Sigmoid colon (tissue), 7 donors: ENCODE measurements around the gene HELZ2. TPM values are rescaled to one million over a fixed set of nuclear protein-coding genes. Genes with fewer than 3 reads are reported as not detected.
"Not testable (repeated sequence)": the region's sequence is repeated elsewhere in the genome, so short reads cannot be mapped to it uniquely, and the experiment has no call there.

Source experiments
- DNase-seq: peaks from one replicate; pipeline ENCODE4 v3.0.0-alpha.2; 2019
- H3K27ac ChIP-seq, 4 donors: fragments of 200-600 bp; sonication (generic); one replicate each; pipeline ENCODE4 v1.5.1; 2016 to 2019; ENCODE audit warnings: mild to moderate bottlenecking in 1 of 4
- H3K27me3 ChIP-seq, 3 donors: fragments of 200-600 bp; sonication (generic); one replicate each; pipeline ENCODE4 v1.5.1; 2019; ENCODE audit warnings: mild to moderate bottlenecking in 1 of 3
- H3K36me3 ChIP-seq, 4 donors: fragments of 200-600 bp; sonication (generic); one replicate each; pipeline ENCODE4 v1.5.1; 2016 to 2019
- H3K4me1 ChIP-seq, 4 donors: fragments of 200-600 bp; sonication (generic); one replicate each; pipeline ENCODE4 v1.5.1; 2017 to 2019
- H3K4me3 ChIP-seq, 4 donors: fragments of 200-600 bp; sonication (generic); one replicate each; pipeline ENCODE4 v1.5.1; 2017 to 2019; ENCODE audit warnings: mild to moderate bottlenecking in 2 of 4, moderate library complexity in 1 of 4
- H3K9me3 ChIP-seq, 4 donors: fragments of 200-600 bp in 3 of 4; sonication (generic) in 3 of 4; one replicate each; pipeline versions ENCODE4 v1.5.1 to v1.6.1; 2013 to 2019
- EP300 ChIP-seq, 4 donors: sonication (generic); formaldehyde crosslinking; IDR thresholded peaks; one replicate each; pipeline ENCODE4 v1.6.1; 2017; ENCODE audit warnings: antibody characterized with exemption in 4 of 4
- POLR2A ChIP-seq, 2 donors: fragments of 450-650 bp; IDR thresholded peaks; one replicate each; pipeline ENCODE4 v1.6.1; 2016; ENCODE audit warnings: antibody characterized with exemption in 2 of 2, mild to moderate bottlenecking in 2 of 2, moderate library complexity in 2 of 2
- POLR2AphosphoS5 ChIP-seq, 4 donors: sonication (generic); formaldehyde crosslinking; IDR thresholded peaks; one replicate each; pipeline ENCODE4 v1.6.1; 2017; ENCODE audit warnings: antibody characterized with exemption in 4 of 4
- WGBS, 2 donors: extraction: QIAGEN DNeasy Blood & Tissue Kit; methylation state at CpG; one replicate each; pipeline ENCODE4 v1.1.7; 2013; 5-methylcytosine and 5-hydroxymethylcytosine counted together
- intact Hi-C: fragments of 100-400 bp; cut with DNase I; formaldehyde crosslinking; loops from one replicate; pipeline ENCODE4 v1.15.1; 2023
- polyA plus RNA-seq, 3 donors: library from polyadenylated mRNA; stranded (reverse); fragments of 200-250 nt; gene quantifications; one replicate each; pipeline ENCODE4 v1.2.3, GENCODE V29; 2013
- total RNA-seq, 4 donors: library from RNA; depleted of rRNA; stranded (reverse); fragments of >200 nt; gene quantifications; one replicate each; pipeline ENCODE4 v1.1.0, GENCODE V29; 2016
- TF ChIP-seq, protein P1 (sequence below), 4 experiments: fragments of 450-650 bp in 3 of 4; fragments of 200-600 bp in 1 of 4; IDR thresholded peaks; one replicate each; pipeline ENCODE4 v1.5.1; 2016 to 2019; ENCODE audit warnings: antibody characterized with exemption in 4 of 4, mild to moderate bottlenecking in 3 of 4, moderate library complexity in 2 of 4
- donor health status: healthy with polysubstance abuse.
- donor health status: Bipolar disorder and iron deficiency.
- donor health status: healthy.

HELZ2 gene
- total and polyA plus RNA-seq, 7 donors: 1.2 to 48.1 (median 13.6) TPM

DNA sequence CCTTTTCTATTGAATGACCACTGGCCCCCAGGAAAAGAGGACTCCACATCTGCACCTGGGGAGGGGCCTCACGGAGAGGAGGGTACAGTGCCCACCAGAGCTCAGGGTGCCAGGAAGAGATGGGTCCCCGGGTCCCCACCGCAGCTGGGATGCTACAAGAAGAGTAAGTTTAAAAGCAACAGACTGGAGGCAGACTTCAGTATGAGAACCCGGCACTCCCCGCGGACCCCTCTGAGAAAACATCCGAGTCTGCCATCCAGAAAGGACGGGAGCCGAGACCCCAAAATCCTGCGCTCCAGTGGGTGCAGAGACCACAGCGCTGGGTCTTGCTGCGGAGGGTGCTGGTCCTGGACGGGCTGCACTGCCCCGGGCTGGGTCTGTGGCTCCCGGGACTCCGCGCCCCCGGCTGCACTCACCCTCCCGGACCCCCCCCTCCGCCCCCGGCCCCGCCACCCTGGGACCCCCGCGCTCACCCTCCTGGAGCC is 350 bp downstream of the HELZ2 start:
- intact Hi-C loops: loop anchor here (1.0 to 5.0 kb wide), 3 partner anchors 35 to 79 kb away; partner anchors contain the start of genes GMEB2 and STMN3
- peak overlapping the region; percentile 78 to 87 (median 81) for H3K27ac ChIP-seq

DNA sequence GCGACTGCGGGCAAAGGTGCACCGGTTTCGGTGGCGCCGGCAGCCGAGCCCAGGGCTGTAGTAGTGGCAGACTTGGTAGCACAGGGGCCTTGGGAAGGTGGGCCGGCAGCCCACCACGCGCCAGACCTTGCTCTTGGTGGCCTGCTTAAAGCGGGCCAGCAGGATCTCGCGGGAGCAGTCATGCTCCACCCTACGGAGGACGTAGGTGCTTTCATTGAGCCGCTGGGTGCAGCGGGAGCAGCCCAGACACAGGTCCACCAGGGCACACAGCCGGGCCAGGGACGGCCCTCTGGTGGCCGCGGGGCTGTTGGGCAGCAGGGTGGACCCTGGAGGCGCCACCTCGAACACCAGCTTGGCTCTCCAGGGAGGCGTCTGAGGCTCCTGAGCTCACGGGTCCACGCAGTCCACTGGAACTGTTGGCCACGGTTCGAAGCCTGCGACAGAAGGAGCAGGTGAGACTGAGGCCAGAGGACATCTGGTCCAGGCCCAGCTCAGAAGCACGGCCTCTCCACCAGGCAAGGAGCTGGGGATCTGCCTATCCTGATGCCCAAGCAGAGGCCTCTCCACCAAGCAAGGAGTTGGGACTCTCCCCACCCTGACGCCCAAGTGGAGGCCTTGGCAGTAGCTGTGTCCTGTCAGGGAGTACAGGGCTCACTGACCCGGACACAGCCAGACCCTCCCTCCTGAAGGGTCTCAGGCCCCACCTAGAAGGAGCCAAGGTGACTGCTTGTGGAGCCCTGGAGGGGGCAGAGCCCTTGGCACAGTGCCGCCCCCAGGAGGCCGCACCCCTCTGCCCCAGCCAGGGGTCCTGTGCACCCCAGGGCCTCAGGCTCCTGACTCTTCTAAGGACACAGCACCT is 1.0 kb downstream of the HELZ2 start:
- intact Hi-C loops: loop anchor here (1.0 to 5.0 kb wide), 2 partner anchors 35 to 79 kb away; partner anchors contain the start of gene STMN3

More for the DNA sequence above, 350 bp downstream of the HELZ2 start:
- peaks cover 0 to 10% (median 0%) of the 10 kb centered on the region in 4 donors for H3K36me3 ChIP-seq
- DNase-seq: no peak
- no peaks in the 10 kb centered on the region for H3K27me3 ChIP-seq
- H3K9me3 ChIP-seq: no peaks in the 10 kb centered on the region
- WGBS, 2 donors: 1 to 2% methylated on average over 24 of the region's 24 CpGs
- H3K4me1 ChIP-seq: peaks cover 0 to 29% (median 27%) of the 10 kb centered on the region in 4 donors
- TF ChIP-seq EP300 (IDR thresholded peaks at IDR 0.05) (no peak), POLR2A (IDR thresholded peaks at IDR 0.05) (no peak)
- peak overlapping the region; percentile 88 to 97 (median 92) for H3K4me3 ChIP-seq

DNA sequence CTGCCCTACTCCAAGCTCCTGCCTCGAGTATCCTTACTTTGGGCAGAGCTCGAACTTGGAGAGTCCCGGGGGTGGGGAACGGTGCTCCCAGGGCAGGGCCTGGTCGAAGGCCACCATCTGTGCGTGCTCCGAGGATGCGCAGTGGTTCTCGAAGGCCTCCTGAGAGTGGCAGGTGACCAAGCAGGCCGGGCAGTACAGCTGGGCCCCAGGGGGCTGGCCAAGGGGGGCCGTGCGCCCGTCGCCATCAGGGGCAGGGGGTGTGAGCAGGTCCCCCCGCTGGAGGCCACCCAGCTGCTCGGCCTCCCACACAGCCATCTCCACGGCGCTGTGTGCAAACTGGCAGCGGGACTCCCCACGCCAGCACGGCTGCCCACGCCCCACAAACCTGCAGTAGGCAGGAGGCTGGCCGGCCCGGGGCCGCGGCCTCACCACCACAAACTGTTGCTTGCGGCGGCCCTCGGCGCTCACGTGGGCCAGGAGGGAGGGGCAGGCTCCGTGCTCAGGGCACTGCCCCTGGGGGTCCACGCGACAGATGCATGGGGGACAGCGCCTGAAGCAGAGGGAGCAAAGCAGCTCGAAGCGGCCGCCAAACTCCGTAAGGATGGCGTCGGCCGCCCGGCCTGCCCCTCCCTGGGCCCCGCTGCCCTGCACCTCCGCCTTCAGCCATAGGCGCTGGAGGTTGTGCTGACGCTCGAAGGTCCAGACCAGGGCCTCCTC is 1.8 kb downstream of the HELZ2 start:
- H3K36me3 ChIP-seq: peaks cover 0 to 10% (median 0%) of the 10 kb centered on the region in 4 donors
- no peak overlapping the region for H3K27ac ChIP-seq
- intact Hi-C loops: loop anchor here (5.0 kb wide), 1 partner anchor 80 kb away; the partner anchor contains the start of gene STMN3
- H3K4me1 ChIP-seq: peaks cover 0 to 28% (median 23%) of the 10 kb centered on the region in 4 donors
- TF ChIP-seq POLR2AphosphoS5 (IDR thresholded peaks at IDR 0.05): no peak
- H3K9me3 ChIP-seq: no peaks in the 10 kb centered on the region
- no peak for DNase-seq
- no peaks in the 10 kb centered on the region for H3K27me3 ChIP-seq
- H3K4me3 ChIP-seq: no peak overlapping the region
- 91 to 96% methylated on average over 48 of the region's 48 CpGs for WGBS, 2 donors

More for the DNA sequence above, 1.0 kb downstream of the HELZ2 start:
- Histone ChIP-seq H3K27ac (peak overlapping the region; percentile 78 to 87 (median 81)), H3K36me3 (peaks cover 0 to 10% (median 0%) of the 10 kb centered on the region in 4 donors), H3K4me1 (peaks cover 0 to 29% (median 27%) of the 10 kb centered on the region in 4 donors), H3K27me3 (no peaks in the 10 kb centered on the region), H3K9me3 (no peaks in the 10 kb centered on the region), H3K4me3 (peak overlapping the region; percentile 88 to 97 (median 92))
- DNase-seq: no peak
- TF ChIP-seq, protein P1, sequence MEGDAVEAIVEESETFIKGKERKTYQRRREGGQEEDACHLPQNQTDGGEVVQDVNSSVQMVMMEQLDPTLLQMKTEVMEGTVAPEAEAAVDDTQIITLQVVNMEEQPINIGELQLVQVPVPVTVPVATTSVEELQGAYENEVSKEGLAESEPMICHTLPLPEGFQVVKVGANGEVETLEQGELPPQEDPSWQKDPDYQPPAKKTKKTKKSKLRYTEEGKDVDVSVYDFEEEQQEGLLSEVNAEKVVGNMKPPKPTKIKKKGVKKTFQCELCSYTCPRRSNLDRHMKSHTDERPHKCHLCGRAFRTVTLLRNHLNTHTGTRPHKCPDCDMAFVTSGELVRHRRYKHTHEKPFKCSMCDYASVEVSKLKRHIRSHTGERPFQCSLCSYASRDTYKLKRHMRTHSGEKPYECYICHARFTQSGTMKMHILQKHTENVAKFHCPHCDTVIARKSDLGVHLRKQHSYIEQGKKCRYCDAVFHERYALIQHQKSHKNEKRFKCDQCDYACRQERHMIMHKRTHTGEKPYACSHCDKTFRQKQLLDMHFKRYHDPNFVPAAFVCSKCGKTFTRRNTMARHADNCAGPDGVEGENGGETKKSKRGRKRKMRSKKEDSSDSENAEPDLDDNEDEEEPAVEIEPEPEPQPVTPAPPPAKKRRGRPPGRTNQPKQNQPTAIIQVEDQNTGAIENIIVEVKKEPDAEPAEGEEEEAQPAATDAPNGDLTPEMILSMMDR (IDR thresholded peaks at IDR 0.05): no peak
- TF ChIP-seq POLR2A (IDR thresholded peaks at IDR 0.05): no peak
- no peak for TF ChIP-seq EP300 (IDR thresholded peaks at IDR 0.05)
- TF ChIP-seq POLR2AphosphoS5 (IDR thresholded peaks at IDR 0.05): no peak
- WGBS, 2 donors: 84 to 88% methylated on average over 34 of the region's 34 CpGs

DNA sequence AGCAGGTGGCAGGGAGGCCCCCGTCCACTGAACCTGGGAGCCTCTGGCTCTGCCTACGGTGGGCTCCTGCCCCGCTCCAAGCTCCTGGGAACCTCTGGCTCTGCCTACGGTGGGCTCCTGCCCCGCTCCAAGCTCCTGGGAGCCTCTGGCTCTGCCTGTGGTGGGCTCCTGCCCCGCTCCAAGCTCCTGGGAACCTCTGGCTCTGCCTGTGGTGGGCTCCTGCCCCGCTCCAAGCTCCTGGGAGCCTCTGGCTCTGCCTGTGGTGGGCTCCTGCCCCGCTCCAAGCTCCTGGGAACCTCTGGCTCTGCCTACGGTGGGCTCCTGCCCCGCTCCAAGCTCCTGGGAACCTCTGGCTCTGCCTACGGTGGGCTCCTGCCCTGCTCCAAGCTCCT is 3.0 kb downstream of the HELZ2 start:
- not testable (repeated sequence) for H3K4me3 ChIP-seq, H3K27me3 ChIP-seq, H3K27ac ChIP-seq, DNase-seq, H3K9me3 ChIP-seq, H3K36me3 ChIP-seq
- WGBS, 2 donors: 57 to 79% methylated on average over 8 to 9 of the region's 11 CpGs
- peaks cover 0 to 28% (median 19%) of the 10 kb centered on the region in 4 donors for H3K4me1 ChIP-seq
- intact Hi-C loops: loop anchor here (5.0 kb wide), 1 partner anchor 81 kb away; the partner anchor contains the start of gene STMN3

DNA sequence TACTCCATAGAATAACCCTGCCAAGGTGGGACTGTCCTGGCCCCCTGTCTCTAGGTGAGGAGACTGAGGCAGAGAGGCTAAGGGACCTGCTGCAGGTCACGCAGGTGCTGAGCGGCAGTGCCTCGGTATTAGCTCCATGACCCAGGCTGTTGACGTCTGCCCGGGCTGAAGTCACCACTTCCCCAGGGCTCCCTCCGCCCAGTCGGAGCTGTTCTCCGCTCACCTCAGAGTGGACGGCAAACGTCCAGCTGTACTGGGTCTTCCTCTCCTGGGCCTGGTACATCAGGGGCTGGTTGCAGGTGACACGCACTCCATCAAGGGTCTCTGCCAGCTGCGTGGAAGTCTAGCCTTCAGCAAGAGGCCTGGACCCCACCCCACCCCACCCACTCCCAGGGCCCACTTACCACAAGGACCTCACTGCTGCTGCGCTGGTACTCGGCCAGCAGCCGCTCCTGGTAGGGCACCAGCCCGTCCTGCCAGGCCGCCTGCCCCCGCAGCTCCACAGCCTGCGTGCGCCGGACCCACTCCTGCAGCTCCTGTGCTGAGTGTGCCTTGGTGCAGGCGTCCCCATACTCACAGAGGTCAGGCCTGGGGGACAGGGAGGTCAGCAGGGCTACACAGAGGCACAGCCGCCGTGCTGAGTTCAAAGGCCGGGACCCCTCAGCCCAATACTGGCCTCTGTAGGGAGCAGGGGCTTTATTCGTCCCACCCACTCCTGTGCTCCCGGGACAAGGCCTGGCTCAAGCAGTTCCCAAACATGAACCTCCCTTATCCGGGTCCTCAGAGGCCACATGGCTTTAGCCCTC is 3.6 kb downstream of the HELZ2 start:
- Histone ChIP-seq H3K27me3 (no peaks in the 10 kb centered on the region), H3K9me3 (no peaks in the 10 kb centered on the region), H3K4me3 (no peak overlapping the region), H3K36me3 (peaks cover 0 to 11% (median 0%) of the 10 kb centered on the region in 4 donors), H3K27ac (no peak overlapping the region), H3K4me1 (peaks cover 0 to 28% (median 18%) of the 10 kb centered on the region in 4 donors)
- no peak for DNase-seq
- intact Hi-C loops: loop anchor here (5.0 kb wide), 1 partner anchor 82 kb away; the partner anchor contains the start of gene STMN3
- TF ChIP-seq POLR2AphosphoS5 (IDR thresholded peaks at IDR 0.05) (no peak), POLR2A (IDR thresholded peaks at IDR 0.05) (no peak)
- TF ChIP-seq, protein P1 (IDR thresholded peaks at IDR 0.05): no peak
- WGBS, 2 donors: 93 to 95% methylated on average over 28 of the region's 28 CpGs
